GM19240 (cell line): ENCODE data around the gene IGLON5.

Source experiments
- DNase-seq: peaks from one replicate; pipeline ENCODE4 v3.0.0; 2011; ENCODE audit warnings: low spot score; ENCODE audit not compliant: insufficient read length

Gene IGLON5

GRCh38 chr19:51317376-51317775 lies 5.9 kb downstream of the IGLON5 start:
- no peak for DNase-seq

GRCh38 chr19:51317968-51318367 lies 6.5 kb downstream of the IGLON5 start:
- DNase-seq, result no peak

DNA sequence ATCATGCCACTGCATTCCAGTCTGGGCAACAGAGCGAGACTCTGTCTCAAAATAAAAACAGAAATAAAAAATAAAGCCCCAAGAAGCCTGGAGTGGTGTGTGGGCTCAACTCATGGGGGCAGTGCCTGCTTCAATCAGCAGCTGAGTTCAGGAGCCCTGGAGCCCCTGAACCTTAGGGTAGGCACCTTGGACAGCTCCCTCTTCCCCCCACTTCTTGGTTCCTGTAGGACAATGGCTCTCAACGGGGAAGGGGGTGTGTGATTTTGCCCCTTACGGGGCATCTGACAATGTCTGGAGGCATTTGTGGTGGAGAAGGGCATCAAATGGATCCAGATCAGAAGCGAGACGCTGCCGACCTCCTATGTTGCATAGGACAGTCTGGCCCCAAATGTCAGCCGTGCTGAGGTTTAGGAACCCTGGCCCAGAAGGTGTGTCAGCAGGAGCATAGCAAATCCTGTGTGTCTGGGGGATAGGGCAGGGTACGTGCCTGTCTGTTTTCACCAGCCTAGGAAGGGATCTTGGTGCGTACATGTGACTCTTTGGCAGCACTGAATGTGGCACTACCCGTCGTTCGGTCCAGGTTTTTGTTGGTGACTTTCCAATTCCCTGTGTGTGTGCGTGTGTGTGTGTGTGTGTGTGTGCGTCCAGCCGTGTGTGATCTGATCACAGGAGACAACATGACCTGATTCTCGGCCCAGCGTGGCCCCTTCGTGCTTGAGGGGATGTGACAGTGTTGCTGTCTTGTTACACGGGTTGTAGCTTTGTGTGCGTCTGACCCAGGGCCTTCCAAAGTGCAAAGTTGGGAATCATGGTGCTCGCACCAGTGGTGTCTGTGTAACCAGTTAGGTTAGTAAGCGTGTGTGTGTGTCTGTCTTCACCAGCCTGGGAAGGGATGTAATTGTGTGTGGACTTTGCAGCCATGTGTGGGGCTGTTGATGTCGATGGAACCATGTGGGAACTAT lies 7.5 kb downstream of the IGLON5 start:
- DNase-seq, result no peak

DNA sequence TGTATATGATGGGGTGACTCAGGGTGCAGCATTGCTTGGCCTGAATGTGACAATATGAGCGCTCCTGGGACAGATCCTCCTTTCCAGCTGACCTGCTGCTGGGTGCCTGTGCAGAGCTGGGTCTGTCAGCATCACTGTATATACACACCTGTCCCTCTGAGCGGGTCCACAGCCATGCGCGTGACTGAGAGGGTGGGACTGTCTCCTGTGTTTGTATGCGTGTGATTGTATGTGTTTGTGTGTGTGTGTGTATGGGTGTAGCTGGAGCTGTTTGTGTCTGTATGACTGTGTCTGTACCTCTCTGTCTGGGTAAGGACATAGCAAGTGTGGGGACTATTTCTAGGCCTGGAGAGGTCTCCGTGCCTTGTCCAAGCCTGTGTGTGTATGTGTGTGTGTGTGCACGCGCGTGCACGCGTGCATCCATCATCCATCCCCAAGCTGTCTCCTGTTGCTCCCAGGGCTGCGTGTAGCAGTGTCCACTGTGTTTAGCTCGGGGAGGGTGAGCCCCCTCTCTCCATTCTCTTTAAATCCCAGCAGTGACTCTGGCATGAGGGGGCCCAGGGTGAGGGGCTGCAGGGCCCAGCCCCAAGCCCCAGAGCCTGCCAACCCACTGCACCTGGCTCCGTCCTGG lies 8.3 kb downstream of the IGLON5 start:
- no peak for DNase-seq

DNA sequence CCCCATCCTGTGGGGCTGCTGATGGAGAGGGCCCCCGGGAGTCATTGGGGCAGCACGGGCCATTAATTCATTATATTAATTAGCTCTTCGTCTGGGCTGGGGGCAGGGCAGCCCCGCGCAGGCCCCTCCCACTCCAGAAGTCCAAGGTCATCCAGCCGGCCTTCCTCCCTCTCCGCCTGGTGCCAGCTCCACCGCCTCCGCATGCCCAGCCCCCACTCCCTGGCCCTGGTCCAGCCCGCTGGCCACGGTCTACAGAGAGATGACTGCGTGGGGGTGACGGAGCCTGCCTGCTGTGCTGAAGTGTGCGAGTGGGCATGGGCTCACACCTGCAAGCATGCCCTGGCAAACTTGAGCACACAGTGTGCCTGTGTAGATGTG lies 8.8 kb downstream of the IGLON5 start:
- DNase-seq, result no peak

DNA sequence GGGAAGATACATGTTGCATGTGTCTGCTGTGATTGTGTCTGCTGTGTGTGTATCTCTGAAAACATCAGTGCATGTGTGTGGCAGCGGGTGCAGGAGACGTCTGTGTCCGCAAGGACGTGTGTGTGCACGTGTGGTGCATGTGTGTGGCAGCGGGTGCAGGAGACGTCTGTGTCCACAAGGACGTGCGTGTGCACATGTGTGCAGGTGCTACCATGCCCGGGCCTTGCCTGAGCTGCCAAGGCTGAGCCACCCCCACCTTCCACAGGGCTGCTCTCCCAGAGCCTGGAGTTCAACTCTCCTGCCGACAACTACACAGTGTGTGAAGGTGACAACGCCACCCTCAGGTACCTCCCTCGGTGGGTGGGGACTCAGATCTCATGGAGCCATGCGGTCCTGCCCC lies 10.4 kb downstream of the IGLON5 start:
- no peak for DNase-seq

DNA sequence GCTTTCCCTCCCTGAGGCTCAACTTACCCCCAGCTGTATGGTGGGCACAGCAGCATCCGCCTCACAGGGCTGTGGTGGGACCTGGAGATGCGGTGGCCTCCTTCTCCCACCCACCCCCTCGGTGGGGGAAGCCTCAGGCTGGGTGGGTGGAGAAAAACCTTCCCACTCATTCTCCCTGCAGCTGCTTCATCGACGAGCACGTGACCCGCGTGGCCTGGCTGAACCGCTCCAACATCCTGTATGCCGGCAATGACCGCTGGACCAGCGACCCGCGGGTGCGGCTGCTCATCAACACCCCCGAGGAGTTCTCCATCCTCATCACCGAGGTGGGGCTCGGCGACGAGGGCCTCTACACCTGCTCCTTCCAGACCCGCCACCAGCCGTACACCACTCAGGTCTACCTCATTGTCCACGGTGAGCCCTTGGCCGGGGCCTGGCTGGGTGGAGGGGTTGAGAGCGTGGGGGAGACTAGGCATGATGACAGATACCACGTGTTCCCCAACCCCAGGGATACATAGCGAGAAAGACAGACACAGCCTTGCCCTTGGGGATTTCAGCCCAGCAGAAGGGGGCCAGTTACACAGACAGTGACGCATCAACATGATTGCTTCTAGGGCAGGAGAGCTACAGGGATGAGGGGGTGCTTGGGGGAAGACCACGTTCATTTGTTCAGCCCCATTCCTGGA lies 12.2 kb downstream of the IGLON5 start:
- DNase-seq, result no peak

DNA sequence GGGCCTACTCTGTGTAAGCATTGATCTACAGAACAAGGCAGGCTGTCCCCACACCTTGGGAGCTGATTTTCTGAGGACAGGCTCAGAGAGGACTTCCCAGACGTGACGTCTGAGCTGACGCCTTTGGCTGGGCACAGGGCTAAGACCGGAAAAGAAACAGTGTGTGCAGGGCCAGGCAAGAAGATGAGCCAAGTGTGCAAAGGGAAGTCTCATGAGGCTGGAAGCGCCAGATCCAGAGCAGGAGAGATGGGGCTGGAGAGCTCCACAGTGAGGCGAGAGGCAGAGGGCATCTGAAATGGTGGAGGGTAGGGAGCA lies 12.7 kb downstream of the IGLON5 start:
- DNase-seq, result no peak

DNA sequence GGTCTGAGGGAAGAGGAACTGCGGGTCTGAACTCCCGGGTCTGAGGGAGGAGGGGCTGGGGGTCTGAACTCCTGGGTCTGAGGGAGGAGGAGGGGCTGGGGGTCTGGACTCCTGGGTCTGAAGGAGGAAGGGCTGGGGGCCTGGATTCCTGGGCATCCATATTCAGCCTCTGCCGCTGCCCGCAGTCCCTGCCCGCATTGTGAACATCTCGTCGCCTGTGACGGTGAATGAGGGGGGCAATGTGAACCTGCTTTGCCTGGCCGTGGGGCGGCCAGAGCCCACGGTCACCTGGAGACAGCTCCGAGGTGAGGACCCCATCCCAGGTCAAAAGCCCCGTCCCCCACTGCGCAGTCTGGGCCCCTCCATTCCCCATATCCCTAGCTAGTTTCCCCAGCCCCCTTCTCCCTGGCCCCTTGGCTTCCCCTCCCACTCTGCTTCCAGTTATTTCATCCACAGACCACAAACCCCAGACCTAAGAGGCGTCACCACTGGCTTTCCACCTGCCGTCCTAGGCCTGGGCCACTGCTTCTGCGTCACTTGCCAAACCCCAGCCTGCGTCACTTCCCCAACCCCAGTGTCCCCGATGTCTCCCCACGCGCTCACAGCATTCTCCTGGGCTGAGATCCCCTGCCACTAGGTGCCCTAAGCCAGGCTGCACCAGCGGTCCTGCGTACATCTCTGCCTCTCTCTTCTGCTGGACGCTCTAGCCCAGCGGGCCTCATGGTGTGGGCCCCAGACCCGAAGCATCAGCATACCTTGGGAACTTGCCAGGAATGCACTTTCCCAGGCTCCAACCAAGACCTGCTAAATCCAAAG lies 13.9 kb downstream of the IGLON5 start:
- no peak for DNase-seq

DNA sequence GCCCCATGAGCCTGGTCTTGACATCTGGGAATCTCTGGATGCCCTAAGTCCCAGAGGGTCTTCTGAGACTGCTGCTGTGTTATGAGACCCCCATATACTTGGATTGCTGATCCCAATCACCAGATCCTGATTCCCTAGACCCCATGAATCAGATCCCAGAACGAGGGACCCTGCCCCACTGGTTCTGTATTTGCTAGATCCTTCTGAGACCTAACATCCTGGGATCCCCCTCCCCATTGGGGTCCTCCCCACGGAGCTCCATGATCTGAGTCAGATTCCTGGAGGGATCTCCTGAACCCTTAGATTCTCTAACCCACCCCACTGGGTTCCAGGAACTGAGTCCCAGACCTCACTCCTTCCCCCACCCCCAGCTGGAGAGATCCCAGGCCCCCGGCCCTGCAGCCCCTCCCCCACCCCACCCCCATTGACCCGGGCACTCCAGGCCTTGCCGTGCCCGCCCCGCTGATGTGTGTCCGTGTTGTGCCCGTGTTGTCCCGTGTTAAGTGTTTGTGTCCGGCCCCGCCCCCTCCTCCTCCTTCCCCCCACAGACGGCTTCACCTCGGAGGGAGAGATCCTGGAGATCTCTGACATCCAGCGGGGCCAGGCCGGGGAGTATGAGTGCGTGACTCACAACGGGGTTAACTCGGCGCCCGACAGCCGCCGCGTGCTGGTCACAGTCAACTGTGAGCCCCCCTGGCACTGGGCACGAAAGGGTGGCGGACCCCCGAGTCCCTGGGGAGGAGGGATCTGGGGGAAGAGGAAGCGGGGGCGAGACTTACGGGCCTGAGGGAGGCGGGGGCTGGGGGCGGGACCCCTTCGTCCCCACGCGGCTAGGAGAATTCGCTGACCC lies 15.0 kb downstream of the IGLON5 start:
- DNase-seq, result no peak

DNA sequence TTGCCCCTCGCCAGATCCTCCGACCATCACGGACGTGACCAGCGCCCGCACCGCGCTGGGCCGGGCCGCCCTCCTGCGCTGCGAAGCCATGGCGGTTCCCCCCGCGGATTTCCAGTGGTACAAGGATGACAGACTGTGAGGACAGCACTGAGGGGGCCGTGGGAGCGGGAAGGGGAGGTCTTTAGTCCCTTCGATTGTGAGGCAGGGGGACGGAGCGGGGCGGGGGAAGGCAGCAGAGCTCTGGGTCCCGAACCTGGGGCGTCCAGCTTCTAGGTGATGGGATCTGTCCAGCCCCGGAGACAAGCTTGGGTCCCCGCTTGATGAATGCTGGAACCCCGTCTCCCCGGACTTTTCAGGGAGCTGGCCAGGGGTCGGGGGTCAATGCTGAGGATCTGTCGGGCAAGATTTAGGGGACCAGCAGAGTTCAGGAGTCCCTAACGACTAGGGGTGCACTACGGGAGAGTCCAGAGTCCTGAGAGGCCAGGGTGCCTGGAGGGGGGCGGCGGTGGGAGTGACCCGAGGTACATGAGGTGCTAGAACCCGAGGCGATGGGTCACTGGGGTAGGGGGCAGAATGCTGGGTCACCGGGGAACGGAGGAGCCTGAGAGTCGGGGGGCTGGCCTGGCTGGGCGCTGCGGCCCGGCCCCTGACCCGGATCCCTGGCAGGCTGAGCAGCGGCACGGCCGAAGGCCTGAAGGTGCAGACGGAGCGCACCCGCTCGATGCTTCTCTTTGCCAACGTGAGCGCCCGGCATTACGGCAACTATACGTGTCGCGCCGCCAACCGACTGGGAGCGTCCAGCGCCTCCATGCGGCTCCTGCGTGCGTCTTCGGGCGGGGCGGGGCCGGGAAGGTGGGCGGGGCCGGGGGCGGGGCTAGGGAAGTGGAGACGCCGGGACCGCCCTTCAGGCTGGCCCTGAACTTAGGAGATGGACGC lies 15.9 kb downstream of the IGLON5 start:
- no peak for DNase-seq

DNA sequence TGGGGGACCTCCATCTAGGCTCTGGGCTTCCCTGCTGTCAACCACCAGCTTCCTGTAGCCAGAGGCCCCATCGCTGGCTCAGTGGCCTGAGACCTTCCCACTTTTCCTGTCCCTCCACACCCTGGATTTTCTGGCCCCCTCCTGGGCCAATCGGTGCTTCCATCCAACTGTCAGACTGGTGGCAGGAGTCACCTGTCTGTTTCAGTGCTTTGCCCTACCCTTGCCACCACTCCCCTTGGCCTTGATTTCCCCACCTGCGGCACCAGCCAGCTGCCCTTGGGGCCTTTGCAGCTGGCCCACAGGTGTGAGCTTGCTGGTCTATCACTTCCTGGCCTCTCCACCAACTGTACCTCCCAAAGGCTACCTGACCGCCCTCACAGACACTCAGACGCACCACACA lies 18.0 kb downstream of the IGLON5 start:
- no peak for DNase-seq

- no peak for DNase-seq
Observed at GRCh38 chr19:51330366-51330765, 18.9 kb downstream of the IGLON5 start.

DNA sequence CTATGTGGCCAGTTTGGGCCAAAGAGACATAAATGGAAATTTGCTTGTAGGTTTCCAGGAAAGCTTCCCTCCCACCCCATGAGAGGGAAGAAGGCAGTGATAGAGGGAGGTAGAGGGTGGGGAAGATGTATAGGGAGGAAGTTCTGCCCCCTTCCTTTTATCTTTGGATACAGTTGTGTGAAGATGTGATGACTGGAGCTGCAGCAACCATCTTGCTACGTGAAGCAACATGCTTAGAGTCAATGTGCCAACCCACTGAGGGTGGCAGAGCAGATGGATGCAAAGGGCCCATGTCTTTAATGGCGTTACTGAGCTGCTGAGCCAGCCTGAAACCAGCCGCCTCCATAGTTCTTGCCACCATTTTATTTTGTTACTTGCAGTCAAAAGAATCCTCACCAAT lies 19.7 kb downstream of the IGLON5 start:
- DNase-seq, result no peak

- DNase-seq, result no peak
Observed at GRCh38 chr19:51331716-51332115, 20.3 kb downstream of the IGLON5 start.

- DNase-seq, result no peak
Observed at GRCh38 chr19:51333836-51334460, 22.5 kb downstream of the IGLON5 start.

DNA sequence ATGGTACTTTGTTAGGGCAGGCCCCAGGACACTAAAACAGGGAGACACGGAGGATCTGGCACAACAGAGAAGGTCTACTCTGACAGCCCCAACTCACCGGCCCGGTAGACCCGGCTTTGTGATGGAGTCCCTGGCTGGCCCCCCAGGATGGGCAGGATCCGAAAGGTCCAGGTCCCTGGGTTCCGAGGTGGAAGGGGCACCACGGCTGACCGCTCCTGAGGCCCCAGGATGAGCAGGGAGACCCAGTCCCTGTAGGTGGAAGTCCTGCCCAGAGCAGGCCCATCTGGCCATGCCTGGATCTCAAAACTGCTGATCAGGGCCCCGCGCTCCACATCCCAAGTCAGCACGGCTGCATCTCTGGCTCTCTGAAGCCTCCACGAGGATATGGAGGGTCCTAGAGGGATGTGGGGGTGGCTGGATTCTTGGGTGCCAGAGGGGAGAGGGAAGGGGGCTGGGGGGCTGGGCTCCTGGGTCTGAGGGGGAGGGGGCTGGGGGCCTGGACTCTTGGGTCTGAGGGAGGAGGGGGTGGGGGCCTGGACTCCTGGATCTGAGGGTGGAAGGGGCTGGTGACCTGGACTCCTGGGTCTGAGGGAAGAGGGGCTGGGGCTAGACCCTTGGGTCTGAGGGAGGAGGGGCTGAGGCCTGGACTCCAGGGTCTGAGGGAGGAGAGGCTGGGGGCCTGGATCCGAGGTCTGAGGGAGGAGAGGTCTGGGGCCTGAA lies 25.9 kb downstream of the IGLON5 start:
- no peak for DNase-seq

DNA sequence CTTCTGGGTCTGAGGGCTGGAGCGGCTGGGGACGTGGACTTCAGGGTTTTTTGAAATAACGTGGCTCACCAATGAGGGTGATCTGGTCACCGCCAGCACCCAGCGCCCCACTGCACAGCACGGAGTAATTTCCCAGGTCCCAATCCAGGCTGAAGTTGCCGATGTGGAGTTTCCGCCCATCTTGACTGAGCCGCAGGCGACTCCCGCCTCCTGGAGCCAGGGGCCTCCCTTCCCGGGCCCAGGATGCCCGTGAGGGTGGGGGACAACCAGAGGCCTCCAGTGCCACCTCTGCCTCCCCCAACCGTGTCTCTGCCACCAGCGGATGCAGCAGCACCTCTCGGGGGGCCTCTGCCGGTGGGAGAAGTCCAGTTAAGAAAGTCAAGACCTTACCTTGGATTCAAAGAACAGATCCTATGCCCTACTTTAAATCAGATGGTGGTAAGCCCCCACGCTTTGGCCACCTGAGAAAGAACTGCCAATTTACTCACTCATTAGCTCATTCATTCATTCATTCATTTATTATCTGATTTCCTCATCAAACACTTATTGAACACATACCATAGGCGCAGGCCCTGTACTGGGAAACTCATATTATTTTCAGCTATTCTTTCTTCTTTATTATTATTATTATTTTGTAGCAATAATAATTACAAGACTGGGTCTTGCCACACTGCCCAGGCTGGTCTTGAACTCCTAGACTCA lies 26.6 kb downstream of the IGLON5 start:
- DNase-seq, result no peak
